ENCODE measurements around the gene ACTR1A.

The ACTR1A gene

DNA sequence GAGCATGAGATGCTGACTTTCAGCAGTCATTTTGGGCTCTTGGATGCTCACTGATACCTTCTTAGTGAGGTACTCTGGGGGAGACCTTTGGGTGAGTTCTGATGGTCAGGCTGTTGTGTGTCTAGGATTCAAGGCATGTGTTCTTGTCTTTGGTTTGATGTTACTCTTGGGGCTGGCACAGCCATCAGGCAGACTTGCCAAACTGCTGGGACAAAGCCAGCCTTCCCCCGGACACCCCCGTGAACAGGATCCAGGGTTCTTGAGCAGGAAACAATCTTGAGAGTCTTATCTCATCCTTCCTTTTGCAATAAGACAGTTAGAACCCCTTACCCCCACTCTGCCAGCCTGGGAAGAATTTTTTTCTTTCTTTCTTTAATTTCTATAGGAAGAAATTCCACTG lies 43.5 kb upstream of the ACTR1A start:
- no peak overlapping the region for H3K27ac ChIP-seq (ENCODE audit: low read length, poor library complexity, severe bottlenecking)
- H3K79me1 ChIP-seq (replicated peaks; ENCODE audit: low read length, poor library complexity, severe bottlenecking) = peaks cover 25% of the 10 kb centered on the region
- no peak overlapping the region for H3K4me3 ChIP-seq (ENCODE audit: insufficient read depth in 1 of 2, low read depth in 1 of 2, low read length in 2 of 2)
- no peak overlapping the region for H2BK12ac ChIP-seq (ENCODE audit: low read length in 2 of 2)
- H3K27me3 ChIP-seq (ENCODE audit: control insufficient read depth in 1 of 2, insufficient read depth in 1 of 2, low read length in 2 of 2) = no peaks in the 10 kb centered on the region
- no peak overlapping the region for H2BK15ac ChIP-seq (ENCODE audit: low read depth, poor library complexity, severe bottlenecking)
- H2BK120ac ChIP-seq (ENCODE audit: low read depth, low read length) = no peak overlapping the region
- 84% methylated on average over 2 of the region's 2 CpGs for WGBS
- no peak overlapping the region for H3K4ac ChIP-seq (ENCODE audit: low read depth in 1 of 2, low read length in 2 of 2)
- no peak for DNase-seq
- H3K14ac ChIP-seq (ENCODE audit: low read length in 2 of 2) = no peak overlapping the region
- no peak overlapping the region for H3K18ac ChIP-seq (ENCODE audit: low read depth in 1 of 2, low read length in 2 of 2)
- H3K4me1 ChIP-seq (ENCODE audit: control insufficient read depth, insufficient read depth, low read depth, low read length) = peaks cover 5% of the 10 kb centered on the region
- no peak overlapping the region for H2AFZ ChIP-seq (ENCODE audit: low read depth, low read length)
- no peak overlapping the region for H2AK5ac ChIP-seq (ENCODE audit: low read length, severe bottlenecking)
- no peak overlapping the region for H2BK5ac ChIP-seq (ENCODE audit: low read depth, low read length, poor library complexity, severe bottlenecking)
- H3K23ac ChIP-seq (ENCODE audit: low read length in 2 of 2) = no peak overlapping the region
- H4K8ac ChIP-seq (ENCODE audit: low read length) = no peak overlapping the region
- H3K9me3 ChIP-seq (ENCODE audit: control insufficient read depth, low read length) = no peaks in the 10 kb centered on the region
- H3K9ac ChIP-seq (ENCODE audit: low read length) = peak overlapping the region; percentile 49
- no peak overlapping the region for H4K91ac ChIP-seq (ENCODE audit: low read length)
- no peak overlapping the region for H3K4me2 ChIP-seq (ENCODE audit: low read length, poor library complexity, severe bottlenecking)
- peaks cover 9 to 13% of the 10 kb centered on the region in 2 experiments for H3K36me3 ChIP-seq (ENCODE audit: control insufficient read depth in 1 of 2, insufficient read depth in 2 of 2, low read depth in 1 of 2, low read length in 2 of 2)

DNA sequence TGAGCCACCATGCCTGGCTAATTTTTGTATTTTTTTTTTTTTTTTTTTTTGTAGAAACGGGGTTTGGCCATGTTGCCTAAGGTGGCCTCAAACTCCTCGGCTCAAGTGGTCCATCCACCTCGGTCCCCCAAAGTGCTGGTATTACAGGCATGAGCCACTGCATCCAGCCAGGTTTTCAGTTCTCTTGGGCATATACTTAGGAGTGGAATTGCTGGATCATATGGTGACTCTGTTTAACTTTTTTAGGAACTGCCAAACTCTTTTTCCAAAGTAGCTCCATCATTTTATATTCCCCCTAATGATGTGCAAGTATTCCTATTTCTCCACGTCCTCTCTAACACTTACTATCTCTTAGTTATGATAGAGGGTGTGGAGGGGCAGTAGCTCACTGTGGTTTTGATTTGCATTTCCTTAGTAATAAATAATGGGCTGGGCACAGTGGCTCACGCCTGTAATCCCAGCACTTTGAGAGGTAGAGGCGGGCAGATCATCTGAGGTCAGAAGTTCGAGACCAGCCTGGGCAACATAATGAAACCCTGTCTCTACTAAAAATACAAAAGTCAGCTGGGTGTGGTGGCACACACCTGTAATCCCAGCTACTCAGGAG lies 42.9 kb upstream of the ACTR1A start:
- Histone ChIP-seq H3K23ac (ENCODE audit: low read length in 2 of 2) (no peak overlapping the region), H3K4ac (ENCODE audit: low read depth in 1 of 2, low read length in 2 of 2) (no peak overlapping the region), H2BK5ac (ENCODE audit: low read depth, low read length, poor library complexity, severe bottlenecking) (no peak overlapping the region), H3K36me3 (ENCODE audit: control insufficient read depth in 1 of 2, insufficient read depth in 2 of 2, low read depth in 1 of 2, low read length in 2 of 2) (peaks cover 4 to 7% of the 10 kb centered on the region in 2 experiments), H3K9ac (ENCODE audit: low read length) (no peak overlapping the region), H3K9me3 (ENCODE audit: control insufficient read depth, low read length) (no peaks in the 10 kb centered on the region), H2BK15ac (ENCODE audit: low read depth, poor library complexity, severe bottlenecking) (no peak overlapping the region), H3K18ac (ENCODE audit: low read depth in 1 of 2, low read length in 2 of 2) (no peak overlapping the region), H2AK5ac (ENCODE audit: low read length, severe bottlenecking) (no peak overlapping the region), H3K4me2 (ENCODE audit: low read length, poor library complexity, severe bottlenecking) (no peak overlapping the region), H3K4me3 (ENCODE audit: insufficient read depth in 1 of 2, low read depth in 1 of 2, low read length in 2 of 2) (no peak overlapping the region), H4K8ac (ENCODE audit: low read length) (no peak overlapping the region), H3K27me3 (ENCODE audit: control insufficient read depth in 1 of 2, insufficient read depth in 1 of 2, low read length in 2 of 2) (no peaks in the 10 kb centered on the region), H2AFZ (ENCODE audit: low read depth, low read length) (no peak overlapping the region), H3K14ac (ENCODE audit: low read length in 2 of 2) (no peak overlapping the region), H2BK120ac (ENCODE audit: low read depth, low read length) (no peak overlapping the region), H4K91ac (ENCODE audit: low read length) (no peak overlapping the region), H3K4me1 (ENCODE audit: control insufficient read depth, insufficient read depth, low read depth, low read length) (peaks cover 5% of the 10 kb centered on the region), H2BK12ac (ENCODE audit: low read length in 2 of 2) (no peak overlapping the region), H3K79me1 (replicated peaks; ENCODE audit: low read length, poor library complexity, severe bottlenecking) (peaks cover 24% of the 10 kb centered on the region), H3K27ac (ENCODE audit: low read length, poor library complexity, severe bottlenecking) (no peak overlapping the region)
- WGBS = 97% methylated on average over 6 of the region's 7 CpGs
- DNase-seq = no peak

DNA sequence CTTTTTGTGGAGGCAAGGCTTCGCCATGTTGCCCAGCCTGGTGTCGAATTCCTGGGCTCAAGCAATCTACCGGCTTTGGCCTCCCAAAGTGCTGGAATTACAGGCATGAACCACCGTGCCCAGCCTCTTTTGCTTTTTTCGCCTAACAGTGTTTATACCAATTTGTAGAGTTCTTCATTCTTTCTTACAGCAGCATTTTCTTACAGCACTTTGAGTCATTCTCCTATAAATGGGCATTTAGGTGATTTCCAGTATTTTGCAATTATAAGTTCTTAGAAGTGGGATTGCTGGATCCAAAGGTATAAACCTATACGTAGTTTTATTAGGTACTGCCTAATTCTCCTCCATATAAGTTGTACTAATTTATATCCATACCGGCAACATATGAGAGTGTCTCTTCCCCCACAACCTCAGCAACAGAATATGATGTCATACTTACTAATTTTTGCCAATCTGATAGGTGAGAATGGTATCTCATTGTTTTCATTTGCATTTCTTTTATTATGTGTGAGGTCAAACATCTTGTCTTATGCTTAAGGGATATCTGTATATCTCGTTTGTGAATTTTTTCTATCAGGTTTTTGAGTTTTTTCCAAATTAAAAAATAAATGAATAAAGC lies 40.4 kb upstream of the ACTR1A start:
- H4K91ac ChIP-seq (ENCODE audit: low read length) = no peak overlapping the region
- peak; percentile 72 for DNase-seq
- no peak overlapping the region for H2AK5ac ChIP-seq (ENCODE audit: low read length, severe bottlenecking)
- no peak overlapping the region for H2BK120ac ChIP-seq (ENCODE audit: low read depth, low read length)
- H2BK5ac ChIP-seq (ENCODE audit: low read depth, low read length, poor library complexity, severe bottlenecking) = no peak overlapping the region
- no peak overlapping the region for H3K4me3 ChIP-seq (ENCODE audit: insufficient read depth in 1 of 2, low read depth in 1 of 2, low read length in 2 of 2)
- H2BK12ac ChIP-seq (ENCODE audit: low read length in 2 of 2) = no peak overlapping the region
- no peak overlapping the region for H3K23ac ChIP-seq (ENCODE audit: low read length in 2 of 2)
- no peak overlapping the region for H3K14ac ChIP-seq (ENCODE audit: low read length in 2 of 2)
- no peak overlapping the region for H4K8ac ChIP-seq (ENCODE audit: low read length)
- no peaks in the 10 kb centered on the region for H3K27me3 ChIP-seq (ENCODE audit: control insufficient read depth in 1 of 2, insufficient read depth in 1 of 2, low read length in 2 of 2)
- no peak overlapping the region for H2AFZ ChIP-seq (ENCODE audit: low read depth, low read length)
- no peak overlapping the region for H3K4ac ChIP-seq (ENCODE audit: low read depth in 1 of 2, low read length in 2 of 2)
- H3K9me3 ChIP-seq (ENCODE audit: control insufficient read depth, low read length) = no peaks in the 10 kb centered on the region
- H3K4me2 ChIP-seq (ENCODE audit: low read length, poor library complexity, severe bottlenecking) = no peak overlapping the region
- peaks cover 13% of the 10 kb centered on the region for H3K79me1 ChIP-seq (replicated peaks; ENCODE audit: low read length, poor library complexity, severe bottlenecking)
- H3K27ac ChIP-seq (ENCODE audit: low read length, poor library complexity, severe bottlenecking) = peak overlapping the region; percentile 32
- H3K4me1 ChIP-seq (ENCODE audit: control insufficient read depth, insufficient read depth, low read depth, low read length) = peaks cover 8% of the 10 kb centered on the region
- no peak overlapping the region for H2BK15ac ChIP-seq (ENCODE audit: low read depth, poor library complexity, severe bottlenecking)
- H3K18ac ChIP-seq (ENCODE audit: low read depth in 1 of 2, low read length in 2 of 2) = no peak overlapping the region
- H3K9ac ChIP-seq (ENCODE audit: low read length) = no peak overlapping the region
- WGBS = 83% methylated on average over 6 of the region's 8 CpGs
- peaks cover 0 to 3% of the 10 kb centered on the region in 2 experiments for H3K36me3 ChIP-seq (ENCODE audit: control insufficient read depth in 1 of 2, insufficient read depth in 2 of 2, low read depth in 1 of 2, low read length in 2 of 2)

DNA sequence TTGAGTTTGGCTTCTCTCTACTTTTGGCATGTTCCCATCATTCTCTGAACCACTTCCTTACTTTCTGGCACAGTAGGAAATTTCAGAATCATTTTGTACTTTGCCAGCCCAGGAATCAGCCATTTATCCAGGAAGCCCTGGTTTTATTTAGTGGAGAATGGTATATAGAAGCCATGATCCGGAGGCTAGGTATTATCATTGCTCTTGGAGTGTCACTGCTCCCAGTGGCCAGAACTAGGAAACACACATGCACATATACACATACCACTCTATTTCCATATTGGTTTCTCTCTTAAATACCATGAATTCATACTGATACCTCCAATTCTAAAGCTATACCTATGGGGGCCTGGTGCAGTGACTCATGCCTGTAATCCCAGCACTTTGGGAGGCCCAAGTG lies 37.5 kb upstream of the ACTR1A start:
- Histone ChIP-seq H3K9me3 (ENCODE audit: control insufficient read depth, low read length) (no peaks in the 10 kb centered on the region), H3K4me2 (ENCODE audit: low read length, poor library complexity, severe bottlenecking) (no peak overlapping the region), H2BK5ac (ENCODE audit: low read depth, low read length, poor library complexity, severe bottlenecking) (no peak overlapping the region), H2AK5ac (ENCODE audit: low read length, severe bottlenecking) (no peak overlapping the region), H3K79me1 (replicated peaks; ENCODE audit: low read length, poor library complexity, severe bottlenecking) (peaks cover 11% of the 10 kb centered on the region), H3K4me1 (ENCODE audit: control insufficient read depth, insufficient read depth, low read depth, low read length) (peaks cover 6% of the 10 kb centered on the region), H4K8ac (ENCODE audit: low read length) (no peak overlapping the region), H3K27ac (ENCODE audit: low read length, poor library complexity, severe bottlenecking) (peak overlapping the region; percentile 10), H3K4ac (ENCODE audit: low read depth in 1 of 2, low read length in 2 of 2) (no peak overlapping the region), H2BK120ac (ENCODE audit: low read depth, low read length) (no peak overlapping the region), H3K14ac (ENCODE audit: low read length in 2 of 2) (no peak overlapping the region), H2AFZ (ENCODE audit: low read depth, low read length) (no peak overlapping the region), H3K27me3 (ENCODE audit: control insufficient read depth in 1 of 2, insufficient read depth in 1 of 2, low read length in 2 of 2) (no peaks in the 10 kb centered on the region), H2BK15ac (ENCODE audit: low read depth, poor library complexity, severe bottlenecking) (no peak overlapping the region), H3K9ac (ENCODE audit: low read length) (no peak overlapping the region), H3K18ac (ENCODE audit: low read depth in 1 of 2, low read length in 2 of 2) (no peak overlapping the region), H3K23ac (ENCODE audit: low read length in 2 of 2) (no peak overlapping the region), H2BK12ac (ENCODE audit: low read length in 2 of 2) (no peak overlapping the region), H3K4me3 (ENCODE audit: insufficient read depth in 1 of 2, low read depth in 1 of 2, low read length in 2 of 2) (no peak overlapping the region), H4K91ac (ENCODE audit: low read length) (no peak overlapping the region), H3K36me3 (ENCODE audit: control insufficient read depth in 1 of 2, insufficient read depth in 2 of 2, low read depth in 1 of 2, low read length in 2 of 2) (peaks cover 3 to 9% of the 10 kb centered on the region in 2 experiments)
- 88% methylated on average over 1 of the region's 1 CpG for WGBS
- peak; percentile 23 for DNase-seq
